Osteocyte (in vitro differentiated cells): Measurements from ENCODE around the gene RRM1. TPM values are rescaled to one million over a fixed set of nuclear protein-coding genes. Genes with fewer than 3 reads are reported as not detected.
A peak's percentile ranks its signal among the peaks of the same experiment; 100 is the strongest.

ENCODE experiments used
- DNase-seq: peaks from one replicate; pipeline ENCODE4 v3.0.0; 2021; ENCODE audit warnings: mixed read lengths; ENCODE audit not compliant: unreplicated experiment; ENCODE audit errors: extremely low spot score
- H3K27ac Mint-ChIP-seq: one replicate; pipeline ENCODE4 v1.8.0; 2021; ENCODE audit warnings: mild to moderate bottlenecking, mixed read lengths; ENCODE audit not compliant: unreplicated experiment
- H3K27me3 Mint-ChIP-seq: one replicate; pipeline ENCODE4 v1.8.0; 2021; ENCODE audit warnings: mixed read lengths; ENCODE audit not compliant: unreplicated experiment
- H3K36me3 Mint-ChIP-seq: one replicate; pipeline ENCODE4 v1.8.0; 2021; ENCODE audit warnings: mixed read lengths; ENCODE audit not compliant: unreplicated experiment
- H3K4me1 Mint-ChIP-seq: one replicate; pipeline ENCODE4 v1.8.0; 2021; ENCODE audit warnings: mixed read lengths; ENCODE audit not compliant: unreplicated experiment
- H3K4me3 Mint-ChIP-seq: one replicate; pipeline ENCODE4 v1.8.0; 2021; ENCODE audit warnings: mild to moderate bottlenecking, moderate library complexity, mixed read lengths; ENCODE audit not compliant: unreplicated experiment
- H3K9me3 Mint-ChIP-seq: one replicate; pipeline ENCODE4 v1.8.0; 2021; ENCODE audit warnings: mixed read lengths; ENCODE audit not compliant: unreplicated experiment
- CTCF ChIP-seq: fragments of 200-600 bp; sonication (generic); IDR thresholded peaks from 2 replicates; pipeline ENCODE4 v1.5.0; 2021; ENCODE audit warnings: antibody characterized with exemption, mild to moderate bottlenecking, moderate library complexity
- total RNA-seq: library from RNA; stranded (reverse); gene quantifications from 2 replicates; pipeline ENCODE4 v1.2.1, GENCODE V29; 2021

The RRM1 gene
- total RNA-seq, 1 donor from 2014 or later: 34.4 TPM

DNA sequence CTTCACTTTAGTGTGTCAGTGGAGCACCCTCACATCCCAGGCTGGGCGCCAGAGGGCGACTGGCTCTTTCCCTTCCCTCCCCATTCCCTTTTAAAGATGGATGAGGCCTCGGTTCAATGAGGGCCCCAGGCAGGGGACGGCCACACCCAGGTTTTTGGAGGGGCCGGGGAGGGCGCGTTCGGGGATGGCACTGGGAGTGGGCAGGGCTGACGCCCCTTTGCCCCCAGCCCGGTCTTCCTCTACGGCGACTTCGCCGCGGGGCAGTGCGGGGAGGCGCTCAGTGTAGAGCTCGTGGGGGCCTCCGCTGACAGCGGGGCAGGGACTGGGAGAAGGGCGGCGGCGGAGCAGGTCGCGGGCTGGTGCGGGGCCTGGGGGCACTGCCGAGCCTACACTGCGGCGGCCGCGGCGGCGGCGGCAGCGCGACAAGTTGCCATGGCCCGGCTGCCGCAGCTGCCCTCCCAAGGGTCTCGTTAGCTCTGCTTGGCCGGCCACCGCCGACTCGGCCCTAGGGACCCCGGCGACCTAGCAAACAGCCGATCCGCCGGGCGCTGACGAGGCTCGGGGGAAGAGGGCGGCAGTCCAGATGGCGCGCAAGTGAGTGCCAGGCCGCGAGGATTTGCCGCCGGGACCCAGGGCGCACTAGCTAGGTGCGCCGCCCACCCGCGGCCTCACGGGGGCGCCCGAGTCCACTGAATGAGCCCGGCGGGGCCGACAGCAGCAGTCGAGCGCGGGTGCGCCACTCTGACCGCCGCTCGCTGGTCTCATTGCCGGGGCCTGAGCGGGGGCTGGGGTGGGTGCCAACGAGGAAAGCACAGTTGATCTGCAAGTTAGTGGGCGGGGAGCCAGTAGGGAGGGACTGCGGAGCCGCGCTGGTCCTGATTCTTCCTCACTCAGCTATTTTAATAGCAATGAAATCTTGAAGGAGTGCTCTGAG lies 92.7 kb downstream of the RRM1 start:
- DNase-seq: peak; percentile 97
- TF ChIP-seq CTCF: peak; percentile 94
- peak overlapping the region; percentile 77 for H3K4me3 Mint-ChIP-seq

More for the DNA sequence above, 92.7 kb downstream of the RRM1 start:
- Mint-ChIP-seq H3K36me3 (no peaks in the 10 kb centered on the region), H3K27ac (peak overlapping the region; percentile 31), H3K9me3 (no peaks in the 10 kb centered on the region), H3K27me3 (peaks cover 5% of the 10 kb centered on the region), H3K4me1 (peaks cover 4% of the 10 kb centered on the region)

Other genes starting within 250 kb of the RRM1 start
- gene STIM1, start 239.1 kb upstream of the RRM1 start, total RNA-seq: 45.2 and 46.9 TPM in 2 replicates